NCI-H1417 treated with DMSO at 0.1 percent for 48 hours (cell line): Measurements from ENCODE around the gene GSTT4.
"Not testable (repeated sequence)": the region's sequence is repeated elsewhere in the genome, so short reads cannot be mapped to it uniquely, and the experiment has no call there.

Experiments used
- DNase-seq: peaks from one replicate; lab custom pipeline; 2025; lab: John Stamatoyannopoulos, UW

Gene GSTT4

GRCh38 chr22:23986538-23987178 is 18.6 kb downstream of the GSTT4 start:
- DNase-seq, result not testable (repeated sequence)

GRCh38 chr22:23986089-23986488 is 19.2 kb downstream of the GSTT4 start:
- DNase-seq, result not testable (repeated sequence)

GRCh38 chr22:23984430-23984829 is 20.8 kb downstream of the GSTT4 start:
- DNase-seq, result no peak

- not testable (repeated sequence) for DNase-seq
These were observed 24.7 kb downstream of the GSTT4 start for GRCh38 chr22:23980567-23980966.

GRCh38 chr22:23979557-23980240 is 25.6 kb downstream of the GSTT4 start, which contains the start of gene GSTT2:
Gene GSTT2 (plus strand): TSS chr22:23980134.
- not testable (repeated sequence) for DNase-seq

- not testable (repeated sequence) for DNase-seq
These were observed 27.9 kb downstream of the GSTT4 start for GRCh38 chr22:23977304-23977703.

- not testable (repeated sequence) for DNase-seq
These were observed 30.4 kb downstream of the GSTT4 start for GRCh38 chr22:23974836-23975352.

- not testable (repeated sequence) for DNase-seq
These were observed 30.9 kb downstream of the GSTT4 start, which contains the start of gene DDT for GRCh38 chr22:23974345-23974744. Gene DDT (minus strand): TSS chr22:23974441. CDS start chr22:23974414, 27 bp downstream.

GRCh38 chr22:23971927-23972326 is 33.3 kb downstream of the GSTT4 start:
- DNase-seq, result not testable (repeated sequence)

- no peak for DNase-seq
These were observed 34.3 kb downstream of the GSTT4 start for GRCh38 chr22:23970816-23971486.

- no peak for DNase-seq
These were observed 35.0 kb downstream of the GSTT4 start for GRCh38 chr22:23970201-23970641.

- DNase-seq, result no peak
These were observed 36.2 kb downstream of the GSTT4 start for GRCh38 chr22:23969071-23969470.

GRCh38 chr22:23966568-23966967 is 38.7 kb downstream of the GSTT4 start, which contains the start of gene DDTL:
Gene DDTL (plus strand): TSS chr22:23966888. CDS start chr22:23966915, 27 bp downstream.
- DNase-seq, result not testable (repeated sequence)

GRCh38 chr22:23966094-23966493 is 39.2 kb downstream of the GSTT4 start:
- not testable (repeated sequence) for DNase-seq

- not testable (repeated sequence) for DNase-seq
These were observed 44.0 kb downstream of the GSTT4 start, which contains the start of gene GSTT2B for GRCh38 chr22:23961084-23961771. Gene GSTT2B (minus strand): TSS chr22:23961195. CDS start chr22:23961131, 64 bp downstream.

GRCh38 chr22:23956301-23956900 is 48.9 kb downstream of the GSTT4 start:
- DNase-seq, result not testable (repeated sequence)

GRCh38 chr22:23955886-23956285 is 49.4 kb downstream of the GSTT4 start:
- DNase-seq, result not testable (repeated sequence)

- DNase-seq, result not testable (repeated sequence)
These were observed 50.3 kb downstream of the GSTT4 start for GRCh38 chr22:23954991-23955305.

GRCh38 chr22:23954193-23954990 is 50.9 kb downstream of the GSTT4 start:
- not testable (repeated sequence) for DNase-seq

GRCh38 chr22:23953485-23953884 is 51.8 kb downstream of the GSTT4 start:
- DNase-seq, result not testable (repeated sequence)
